ENCODE measurements around the gene ZCCHC17. TPM values are rescaled to one million over a fixed set of nuclear protein-coding genes. Genes with fewer than 3 reads are reported as not detected.

Gene ZCCHC17
- total RNA-seq, 2 experiments from 2014 or later, result 30.1 to 33.8 TPM

DNA sequence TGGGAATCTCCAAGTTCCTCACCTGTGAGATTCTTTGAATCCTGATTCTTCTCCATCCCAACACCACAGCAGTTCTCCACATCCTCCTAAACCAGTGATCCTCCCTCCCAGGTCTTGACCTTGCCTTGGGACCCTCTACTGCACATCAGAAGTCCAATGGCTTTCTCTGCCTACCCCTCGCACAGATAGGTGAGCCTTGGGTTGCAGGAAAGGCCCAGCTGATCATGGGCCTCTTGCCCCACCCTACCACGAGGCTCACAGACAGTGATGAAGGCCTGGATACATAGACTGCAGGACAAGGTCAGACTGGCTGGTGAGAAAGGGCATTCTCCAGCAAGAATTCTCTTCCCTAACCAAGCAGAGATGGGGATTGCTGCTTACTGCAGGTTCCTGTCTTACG, 75.2 kb downstream of the ZCCHC17 start:
- POLR2A ChIA-PET, result no interaction called here
- no TSS peak for BruUV-seq (replicated peaks)
- Histone ChIP-seq H3K4me3 (ENCODE audit: low read depth, low read length, poor library complexity, severe bottlenecking) (no peak overlapping the region), H3K9me3 (ENCODE audit: low read length) (no peaks in the 10 kb centered on the region), H4K20me1 (ENCODE audit: insufficient read depth, low read length) (no peaks in the 10 kb centered on the region), H3K4me2 (ENCODE audit: low read length) (no peak overlapping the region), H3K4me1 (ENCODE audit: insufficient read depth, low read length, poor library complexity, severe bottlenecking) (no peaks in the 10 kb centered on the region), H3K79me2 (ENCODE audit: insufficient read depth, low read depth, low read length) (no peaks in the 10 kb centered on the region), H3K27ac (ENCODE audit: low read depth, low read length, poor library complexity, severe bottlenecking) (no peak overlapping the region), H3K9me2 (ENCODE audit: insufficient read depth, low read length) (no peaks in the 10 kb centered on the region), H2AFZ (ENCODE audit: low read length) (no peak overlapping the region), H3K36me3 (ENCODE audit: insufficient read depth, low read length) (no peaks in the 10 kb centered on the region)
- DNase-seq (ENCODE audit: low spot score), result no peak
- CTCF ChIA-PET (ENCODE audit: unreplicated experiment), result no interaction called here
- TF ChIP-seq EZH2phosphoT487 (IDR thresholded peaks at IDR 0.05; ENCODE audit: borderline replicate concordance, low read depth, low read length), result no peak
- no peak for TF ChIP-seq CTCF (conservative IDR thresholded peaks at IDR 0.05; ENCODE audit: low read length)
- intact Hi-C loops (cut with micrococcal nuclease; ENCODE audit: unreplicated experiment), result no loop called here

DNA sequence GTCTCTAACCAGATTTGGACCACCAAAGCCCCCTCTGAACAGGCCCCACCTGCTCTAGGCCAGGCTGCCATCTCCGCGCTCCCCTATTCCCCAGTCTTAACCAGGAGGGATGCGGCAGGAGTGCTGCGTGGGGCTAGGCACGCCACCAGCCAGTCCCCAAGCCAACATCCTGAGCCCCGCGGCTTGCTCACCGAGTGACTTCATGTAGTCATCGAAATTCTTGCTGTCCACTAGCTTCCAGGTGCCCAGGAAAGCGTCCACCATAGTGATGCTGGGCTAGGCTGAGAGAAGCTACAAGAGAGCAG, 75.9 kb downstream of the ZCCHC17 start:
- CTCF ChIA-PET (ENCODE audit: unreplicated experiment), result no interaction called here
- POLR2A ChIA-PET, result no interaction called here
- no peaks in the 10 kb centered on the region for H3K9me2 ChIP-seq (ENCODE audit: insufficient read depth, low read length)
- H2AFZ ChIP-seq (ENCODE audit: low read length), result no peak overlapping the region
- H3K4me3 ChIP-seq (ENCODE audit: low read depth, low read length, poor library complexity, severe bottlenecking), result no peak overlapping the region
- H3K4me2 ChIP-seq (ENCODE audit: low read length), result no peak overlapping the region
- H3K9me3 ChIP-seq (ENCODE audit: low read length), result no peaks in the 10 kb centered on the region
- H3K79me2 ChIP-seq (ENCODE audit: insufficient read depth, low read depth, low read length), result no peaks in the 10 kb centered on the region
- no TSS peak for BruUV-seq (replicated peaks)
- TF ChIP-seq CTCF (conservative IDR thresholded peaks at IDR 0.05; ENCODE audit: low read length), result no peak
- H4K20me1 ChIP-seq (ENCODE audit: insufficient read depth, low read length), result no peaks in the 10 kb centered on the region
- no peaks in the 10 kb centered on the region for H3K4me1 ChIP-seq (ENCODE audit: insufficient read depth, low read length, poor library complexity, severe bottlenecking)
- no peak for DNase-seq (ENCODE audit: low spot score)
- no peak overlapping the region for H3K27ac ChIP-seq (ENCODE audit: low read depth, low read length, poor library complexity, severe bottlenecking)
- H3K36me3 ChIP-seq (ENCODE audit: insufficient read depth, low read length), result no peaks in the 10 kb centered on the region
- intact Hi-C loops (cut with micrococcal nuclease; ENCODE audit: unreplicated experiment), result no loop called here

GRCh38 chr1:31373056-31373896, 76.4 kb downstream of the ZCCHC17 start, which contains the start of gene FABP3:
TSS of gene FABP3 (minus strand) at chr1:31373076. CDS start at chr1:31373014, 62 bp downstream.
- H3K36me3 ChIP-seq (ENCODE audit: insufficient read depth, low read length), result no peaks in the 10 kb centered on the region
- H3K4me1 ChIP-seq (ENCODE audit: insufficient read depth, low read length, poor library complexity, severe bottlenecking), result no peaks in the 10 kb centered on the region
- H2AFZ ChIP-seq (ENCODE audit: low read length), result no peak within 1 kb of the TSS
- TF ChIP-seq EZH2phosphoT487 (IDR thresholded peaks at IDR 0.05; ENCODE audit: borderline replicate concordance, low read depth, low read length) (no peak), CTCF (conservative IDR thresholded peaks at IDR 0.05; ENCODE audit: low read length) (no peak)
- no peak within 1 kb of the TSS for H3K4me2 ChIP-seq (ENCODE audit: low read length)
- no peak within 1 kb of the TSS for H3K4me3 ChIP-seq (ENCODE audit: low read depth, low read length, poor library complexity, severe bottlenecking)
- H3K9me3 ChIP-seq (ENCODE audit: low read length), result no peaks in the 10 kb centered on the region
- H4K20me1 ChIP-seq (ENCODE audit: insufficient read depth, low read length), result no peaks in the 10 kb centered on the region
- CTCF ChIA-PET (ENCODE audit: unreplicated experiment), result no interaction called here
- intact Hi-C loops (cut with micrococcal nuclease; ENCODE audit: unreplicated experiment), result no loop called here
- BruUV-seq (replicated peaks), result no TSS peak
- no peaks in the 10 kb centered on the region for H3K9me2 ChIP-seq (ENCODE audit: insufficient read depth, low read length)
- H3K27ac ChIP-seq (ENCODE audit: low read depth, low read length, poor library complexity, severe bottlenecking), result no peak within 1 kb of the TSS
- POLR2A ChIA-PET, result interaction anchor here (0.5 kb wide), 2 partner anchors 103 to 204 kb away, joined by 3 read pairs; no protein-coding TSS in a partner anchor
- H3K79me2 ChIP-seq (ENCODE audit: insufficient read depth, low read depth, low read length), result no peaks in the 10 kb centered on the region
- no peak for DNase-seq (ENCODE audit: low spot score)

Data from OCI-LY7 (cell line).